H54 (cell line): ENCODE results near the gene SCARF1.
A peak's percentile ranks its signal among the peaks of the same experiment; 100 is the strongest.

Source experiments
- DNase-seq: peaks from one replicate; pipeline ENCODE4 v3.0.0; 2011; ENCODE audit warnings: low spot score, mixed read lengths; ENCODE audit not compliant: insufficient read length
- FAIRE-seq: peaks from 3 replicates; lab custom pipeline; 2011; peaks lifted over from hg19 to GRCh38; lab: Jason Lieb, UNC
- POLR2A ChIP-seq: IDR thresholded peaks from 2 replicates; pipeline ENCODE4 v1.6.1; 2011; ENCODE audit warnings: low read depth, mild to moderate bottlenecking, low read length

SCARF1 gene

GRCh38 chr17:1643293-1643998 is 2.1 kb downstream of the SCARF1 start:
- FAIRE-seq (no peak), DNase-seq (no peak)
- TF ChIP-seq POLR2A: no peak

- FAIRE-seq (no peak), DNase-seq (no peak)
- TF ChIP-seq POLR2A: no peak
These were observed 4.5 kb downstream of the SCARF1 start for GRCh38 chr17:1641065-1641403.

GRCh38 chr17:1640329-1641064 is 5.0 kb downstream of the SCARF1 start:
- FAIRE-seq (no peak), DNase-seq (no peak)

GRCh38 chr17:1639549-1640180 is 5.9 kb downstream of the SCARF1 start:
- FAIRE-seq (no peak), DNase-seq (no peak)
- TF ChIP-seq POLR2A: no peak

More at GRCh38 chr17:1640329-1641064, 5.0 kb downstream of the SCARF1 start:
- no peak for TF ChIP-seq POLR2A

- TF ChIP-seq POLR2A: no peak
- FAIRE-seq (no peak), DNase-seq (no peak)
These were observed 6.8 kb downstream of the SCARF1 start for GRCh38 chr17:1638624-1639300.

GRCh38 chr17:1638171-1638590 is 7.4 kb downstream of the SCARF1 start:
- no peak for FAIRE-seq
- no peak for DNase-seq
- no peak for TF ChIP-seq POLR2A

DNA sequence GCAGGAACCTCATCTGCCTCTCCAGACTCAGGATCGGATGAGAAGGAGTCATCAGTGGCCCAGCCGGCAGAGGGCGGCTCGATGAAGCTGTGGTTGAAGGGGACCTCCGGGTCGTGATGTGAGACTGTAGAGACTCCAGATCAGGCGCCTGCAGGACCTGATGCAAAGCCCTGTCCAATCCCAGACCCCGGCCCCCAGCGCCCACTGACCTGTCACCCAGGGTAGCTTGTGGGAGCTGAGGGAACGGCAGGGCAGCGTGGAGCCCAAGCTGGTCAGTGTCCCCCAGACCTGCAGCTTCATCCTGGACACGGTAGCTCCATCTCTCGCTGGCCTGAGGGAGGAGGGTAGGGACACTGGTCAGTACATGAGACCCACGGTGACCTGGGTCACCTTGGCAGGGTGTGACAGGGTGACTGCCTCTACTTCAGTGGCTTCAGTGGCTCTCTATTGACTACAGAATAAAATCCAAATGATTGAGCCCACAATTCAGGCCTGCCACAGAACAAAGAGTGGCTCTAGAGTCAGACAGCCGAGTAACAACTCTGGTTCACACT is 8.7 kb downstream of the SCARF1 start:
- no peak for TF ChIP-seq POLR2A
- DNase-seq: no peak
- FAIRE-seq: no peak

GRCh38 chr17:1635675-1636465 is 9.7 kb downstream of the SCARF1 start:
- no peak for TF ChIP-seq POLR2A
- DNase-seq: no peak
- no peak for FAIRE-seq

GRCh38 chr17:1634841-1635650 is 10.5 kb downstream of the SCARF1 start:
- TF ChIP-seq POLR2A: no peak
- FAIRE-seq (no peak), DNase-seq (no peak)

- TF ChIP-seq POLR2A: no peak
- DNase-seq: peak; percentile 68
- peak; percentile 89 for FAIRE-seq
These were observed 14.9 kb downstream of the SCARF1 start for GRCh38 chr17:1630662-1631061.

DNA sequence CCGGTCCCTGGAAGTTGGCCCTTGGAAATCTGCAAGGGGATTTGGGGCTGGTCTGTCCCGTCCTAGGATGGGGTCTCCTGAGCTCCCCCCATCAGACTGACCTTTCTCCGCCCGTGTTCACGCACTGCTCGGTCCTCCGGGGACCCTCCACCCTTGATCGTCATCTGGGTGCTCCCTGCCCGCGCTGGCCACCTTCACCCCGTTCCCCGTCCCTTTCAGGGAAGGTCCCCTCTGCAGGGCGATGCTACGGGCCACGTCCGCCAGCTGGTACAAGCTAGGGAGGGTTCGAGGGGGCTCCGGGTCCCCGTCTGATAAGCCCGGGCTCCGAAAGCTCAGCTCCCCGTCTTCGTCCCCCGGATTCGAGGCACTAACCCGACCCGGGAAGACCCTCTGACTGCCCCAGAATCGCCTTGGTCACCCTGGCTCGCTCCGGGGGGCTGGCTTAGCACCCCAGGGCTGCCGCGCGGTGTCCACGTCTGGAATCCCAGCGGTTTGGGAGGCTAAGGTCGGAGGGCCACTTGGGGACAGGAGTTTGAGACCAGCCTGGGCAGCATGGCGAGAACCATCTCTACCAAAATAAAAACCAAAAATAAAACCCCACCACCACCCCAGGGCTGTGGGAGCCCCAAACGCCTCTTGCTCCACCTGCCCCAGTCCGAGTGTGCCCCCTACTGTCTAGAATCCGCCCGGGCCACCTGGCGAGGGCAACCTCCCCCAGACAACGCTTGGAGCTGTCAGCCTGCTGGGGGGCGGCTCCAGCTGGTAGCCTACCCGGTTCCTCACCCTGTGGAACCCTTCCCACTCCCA is 15.8 kb downstream of the SCARF1 start:
- DNase-seq: no peak
- TF ChIP-seq POLR2A: no peak
- no peak for FAIRE-seq
